ENCODE data around the gene TRIP12.
"Not testable (repeated sequence)": the region's sequence is repeated elsewhere in the genome, so short reads cannot be mapped to it uniquely, and the experiment has no call there.

Gene TRIP12

DNA sequence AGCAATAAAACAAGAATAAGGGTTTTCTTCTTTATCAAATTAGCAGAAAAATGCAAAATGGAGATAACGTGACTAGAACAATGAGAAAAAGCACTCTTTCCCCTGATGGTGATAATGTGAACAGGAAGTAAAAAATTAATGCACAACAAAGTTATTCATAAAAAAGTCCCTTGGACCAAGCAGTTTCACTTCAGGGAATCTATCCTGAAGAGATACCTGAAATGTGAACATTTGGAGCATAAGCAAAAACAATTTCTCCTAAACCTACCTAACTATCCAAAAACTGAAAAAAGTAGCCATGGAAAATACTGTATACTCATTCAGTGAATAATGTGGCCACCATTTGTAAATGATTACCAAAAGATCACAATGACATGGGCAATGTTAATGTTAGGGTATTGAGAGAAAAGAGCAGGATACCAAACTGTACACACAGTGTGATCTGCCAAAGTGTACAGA, 48.7 kb downstream of the TRIP12 start:
- no peak for DNase-seq

DNA sequence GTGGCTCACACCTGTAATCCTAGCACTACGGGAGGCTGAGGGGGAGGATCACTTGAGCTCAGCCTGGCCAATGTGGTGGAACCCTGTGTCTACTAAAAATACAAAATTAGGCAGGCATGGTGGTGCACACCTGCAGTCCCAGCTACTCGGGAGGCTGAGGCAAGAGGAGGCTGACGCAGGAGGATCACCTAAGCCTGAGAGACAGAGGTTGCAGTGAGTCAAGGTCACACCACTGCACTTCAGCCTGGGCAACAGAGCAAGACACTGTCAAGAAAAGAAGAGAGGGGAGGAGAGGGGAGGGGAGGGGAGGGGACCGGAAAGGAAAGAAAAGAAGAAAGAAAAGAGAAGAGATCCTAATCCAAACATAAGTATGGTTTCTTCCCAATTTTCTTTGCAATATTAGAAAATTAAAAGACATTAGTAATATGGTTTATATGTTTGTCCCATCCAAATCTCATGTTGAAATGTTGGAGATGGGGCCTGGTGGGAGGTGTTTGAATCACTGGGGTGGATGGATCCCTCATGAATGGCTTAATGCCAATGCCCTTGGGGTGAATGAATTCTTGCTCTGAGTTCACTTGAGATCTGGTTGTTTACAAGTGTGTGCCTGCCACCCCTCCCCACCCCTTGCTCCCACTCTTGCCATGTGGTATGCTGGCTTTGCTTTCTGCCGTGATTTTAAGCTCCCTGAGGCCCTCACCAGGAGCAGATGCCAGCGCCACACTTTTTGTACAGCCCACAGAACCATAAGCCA, 50.7 kb downstream of the TRIP12 start:
- DNase-seq, result no peak

DNA sequence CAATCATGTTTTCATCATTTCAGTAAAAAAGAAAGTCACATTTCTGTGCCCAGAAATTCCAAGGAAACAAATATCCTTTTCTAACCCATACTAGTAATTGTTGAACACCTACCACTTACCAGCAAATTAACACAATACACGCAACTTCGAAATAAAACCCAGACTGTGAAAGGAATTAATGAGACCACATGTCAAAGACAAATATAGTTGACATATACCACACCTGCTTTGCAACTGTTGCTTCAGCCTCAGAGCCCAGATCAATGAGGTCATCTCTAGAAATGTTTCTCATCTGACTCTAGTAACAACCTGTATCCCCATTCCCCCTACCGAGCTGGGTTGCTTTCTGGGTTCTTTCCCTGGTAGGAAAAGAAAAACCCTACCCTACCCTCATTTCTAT, 52.6 kb downstream of the TRIP12 start:
- no peak for DNase-seq

DNA sequence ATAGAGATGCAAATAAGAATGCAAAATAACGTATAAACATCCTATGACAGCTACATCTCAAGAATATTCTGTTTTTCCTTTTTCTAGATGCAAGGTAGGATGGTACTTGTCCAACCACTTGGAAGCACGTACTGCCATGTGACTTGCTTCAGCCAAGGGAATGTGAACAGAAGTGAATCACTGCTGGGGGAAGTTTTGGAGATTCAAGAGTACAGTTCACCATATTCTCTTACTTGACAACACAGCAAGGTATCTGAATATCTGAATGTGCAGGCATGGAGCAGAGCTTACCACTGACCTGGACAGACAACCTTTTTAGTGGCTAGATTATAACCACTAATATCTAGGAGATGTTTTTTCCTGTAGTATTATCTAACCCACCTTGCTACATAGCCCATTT, 53.0 kb downstream of the TRIP12 start:
- DNase-seq, result no peak

DNA sequence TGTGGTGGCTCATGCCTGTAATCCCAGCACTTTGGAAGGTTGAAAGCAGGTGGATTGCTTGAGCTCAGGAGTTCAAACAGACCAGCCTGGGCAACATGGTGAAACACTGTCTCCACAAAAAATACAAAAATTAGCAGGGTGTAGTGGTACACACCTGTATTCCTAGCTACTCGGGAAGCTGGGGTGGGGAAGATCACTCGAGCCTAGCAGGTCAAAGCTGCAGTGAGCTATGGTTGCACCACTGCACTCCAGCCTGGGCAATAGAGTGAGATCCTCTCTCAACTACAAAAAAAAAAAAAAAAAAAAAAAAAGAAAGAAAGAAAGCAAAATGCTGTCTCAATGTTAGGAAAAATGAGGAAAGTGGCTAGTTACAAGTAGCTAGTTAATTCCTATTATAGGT, 56.8 kb downstream of the TRIP12 start:
- no peak for DNase-seq

DNA sequence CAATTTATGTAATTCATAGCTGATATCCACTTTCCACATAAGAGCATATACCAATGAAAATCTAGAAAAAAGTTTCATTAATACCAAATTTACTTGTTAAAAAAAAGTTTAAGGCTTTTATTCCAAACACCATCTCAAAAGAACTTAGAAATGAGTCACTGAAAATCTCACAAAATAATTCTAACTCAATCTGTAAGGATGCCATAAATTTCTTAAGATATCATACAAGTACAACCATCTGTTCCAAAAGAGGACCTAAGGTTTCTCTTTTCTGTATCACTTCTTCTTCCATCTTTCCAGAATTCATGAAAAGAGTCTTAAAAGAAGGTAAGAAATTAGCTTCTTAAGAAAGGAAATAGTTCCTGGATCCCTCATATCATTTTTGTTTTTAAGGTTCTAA, 60.4 kb downstream of the TRIP12 start:
- DNase-seq, result no peak

DNA sequence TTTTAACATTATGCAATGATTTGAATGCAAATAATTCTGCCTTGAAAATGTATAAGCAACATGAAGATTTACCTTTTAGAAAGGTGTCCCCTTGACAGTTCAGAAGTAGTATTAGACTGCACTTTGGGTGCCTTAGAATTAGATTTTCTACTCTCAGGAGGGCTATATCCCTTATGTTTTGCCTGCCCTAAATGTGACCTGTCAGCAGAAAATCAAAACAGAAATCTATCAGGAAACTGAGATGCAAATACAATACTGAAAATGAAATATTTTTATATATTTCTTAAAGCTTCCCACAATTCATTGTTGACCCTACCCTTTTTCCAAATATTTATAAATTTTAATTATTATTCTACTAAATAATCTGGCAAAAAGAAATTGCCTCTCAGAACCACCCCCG, 61.5 kb downstream of the TRIP12 start:
- no peak for DNase-seq

DNA sequence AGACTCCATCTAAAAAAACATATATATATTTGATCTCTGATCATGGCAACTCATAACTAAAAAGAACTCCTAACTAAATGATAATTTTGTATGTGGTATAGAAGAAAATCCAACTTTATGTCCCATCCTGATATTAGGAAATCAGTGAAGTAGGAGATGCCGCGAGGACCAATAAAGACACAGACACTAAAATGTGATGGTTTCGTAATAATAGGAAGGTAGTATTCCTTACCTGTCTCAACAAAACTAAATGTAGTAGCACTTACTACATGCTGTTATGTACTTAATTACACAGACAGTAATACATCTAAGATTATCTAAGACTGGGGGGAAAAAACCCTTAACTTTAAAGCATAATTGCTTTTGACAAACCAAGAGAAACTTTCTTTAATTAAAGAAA, 63.5 kb downstream of the TRIP12 start:
- DNase-seq, result no peak

DNA sequence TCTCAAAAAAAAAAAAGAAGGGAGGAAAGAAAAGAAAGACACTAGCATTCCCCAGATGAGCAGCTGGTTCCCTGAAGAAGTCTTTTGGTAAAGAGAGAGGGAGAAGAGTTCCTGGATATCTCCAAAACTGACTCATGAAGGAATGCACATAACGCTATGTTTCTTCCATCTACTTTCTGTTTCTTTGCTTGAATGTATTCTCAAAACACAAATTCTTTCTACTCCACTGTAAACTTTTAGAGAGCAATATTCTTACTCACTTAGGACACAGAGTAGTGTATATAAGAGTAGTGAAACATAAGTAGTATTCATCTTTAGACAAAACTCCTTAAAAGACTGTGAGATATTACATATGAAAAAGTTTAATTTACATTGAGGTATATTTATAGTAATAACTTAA, 64.2 kb downstream of the TRIP12 start:
- no peak for DNase-seq

DNA sequence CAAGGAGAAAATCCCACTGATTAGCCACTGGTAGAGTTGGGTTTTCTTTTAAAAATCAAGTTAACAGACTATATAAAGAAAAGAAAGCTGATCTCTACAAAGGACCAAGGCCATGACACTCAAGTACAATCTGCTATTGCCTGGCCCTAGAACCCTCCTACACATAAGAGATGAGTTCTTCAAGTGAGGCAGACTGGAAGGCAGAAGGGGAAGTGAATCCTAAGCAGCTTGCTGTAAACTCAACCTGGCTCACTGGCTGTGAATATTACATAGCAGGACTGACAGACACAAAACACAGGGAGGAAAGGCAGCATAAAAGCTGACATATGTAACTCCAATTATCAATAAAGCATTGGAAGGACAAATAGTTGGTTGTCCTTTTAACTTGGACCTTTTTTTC, 65.4 kb downstream of the TRIP12 start:
- no peak for DNase-seq

DNA sequence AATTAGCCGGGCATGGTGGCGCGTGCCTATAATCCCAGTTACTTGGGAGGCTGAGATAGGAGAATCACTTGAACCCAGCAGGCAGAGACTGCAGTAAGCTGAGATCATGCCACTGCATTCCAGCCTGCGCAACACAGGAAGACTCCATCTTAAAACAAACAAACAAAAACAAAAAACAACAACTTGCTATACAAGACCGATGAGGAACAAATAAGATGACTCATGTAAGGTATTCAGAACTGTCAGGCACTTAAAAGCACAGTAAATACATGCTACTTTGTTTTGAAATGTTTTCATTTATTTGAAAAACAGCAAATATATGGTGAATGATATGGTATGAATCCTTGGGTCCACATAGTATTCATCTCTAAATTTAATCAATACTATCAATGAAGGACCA, 66.7 kb downstream of the TRIP12 start:
- no peak for DNase-seq

DNA sequence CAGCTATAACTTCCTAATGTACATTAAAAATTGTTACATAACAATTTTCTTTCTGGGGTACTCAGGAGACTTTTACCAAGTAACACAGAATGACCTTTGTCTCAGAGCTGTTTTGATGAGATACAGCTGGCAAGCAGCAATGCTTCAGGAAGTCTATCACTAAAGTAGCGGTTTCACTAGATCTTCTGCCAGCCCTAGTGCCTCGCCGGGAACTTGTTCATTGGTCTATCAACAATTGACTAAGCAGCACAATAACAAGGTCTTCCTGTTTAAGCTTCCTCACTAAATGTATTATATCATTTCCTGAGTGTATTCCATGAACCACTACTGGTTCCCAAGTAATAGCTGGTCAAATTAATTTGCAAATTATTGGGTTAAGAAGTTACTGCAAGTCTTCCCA, 69.2 kb downstream of the TRIP12 start:
- DNase-seq, result no peak

DNA sequence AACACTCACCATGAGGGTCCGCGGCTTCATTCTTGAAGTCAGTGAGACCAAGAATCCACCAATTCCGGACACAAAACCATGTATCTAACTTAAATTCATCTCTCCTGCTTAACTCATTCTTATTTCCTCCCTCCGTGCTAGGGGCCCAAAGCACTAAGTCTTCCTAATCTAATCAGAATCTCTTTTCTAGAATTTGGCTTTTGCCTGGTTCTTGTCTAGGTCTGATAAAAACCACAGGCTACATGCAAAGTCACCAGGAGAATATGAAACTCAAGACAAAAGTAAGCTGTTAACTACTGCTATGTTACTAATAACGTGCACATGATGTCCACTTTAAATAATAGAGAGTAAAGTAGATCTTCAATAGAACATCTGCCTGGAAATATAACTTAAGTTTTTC, 69.9 kb downstream of the TRIP12 start:
- no peak for DNase-seq

DNA sequence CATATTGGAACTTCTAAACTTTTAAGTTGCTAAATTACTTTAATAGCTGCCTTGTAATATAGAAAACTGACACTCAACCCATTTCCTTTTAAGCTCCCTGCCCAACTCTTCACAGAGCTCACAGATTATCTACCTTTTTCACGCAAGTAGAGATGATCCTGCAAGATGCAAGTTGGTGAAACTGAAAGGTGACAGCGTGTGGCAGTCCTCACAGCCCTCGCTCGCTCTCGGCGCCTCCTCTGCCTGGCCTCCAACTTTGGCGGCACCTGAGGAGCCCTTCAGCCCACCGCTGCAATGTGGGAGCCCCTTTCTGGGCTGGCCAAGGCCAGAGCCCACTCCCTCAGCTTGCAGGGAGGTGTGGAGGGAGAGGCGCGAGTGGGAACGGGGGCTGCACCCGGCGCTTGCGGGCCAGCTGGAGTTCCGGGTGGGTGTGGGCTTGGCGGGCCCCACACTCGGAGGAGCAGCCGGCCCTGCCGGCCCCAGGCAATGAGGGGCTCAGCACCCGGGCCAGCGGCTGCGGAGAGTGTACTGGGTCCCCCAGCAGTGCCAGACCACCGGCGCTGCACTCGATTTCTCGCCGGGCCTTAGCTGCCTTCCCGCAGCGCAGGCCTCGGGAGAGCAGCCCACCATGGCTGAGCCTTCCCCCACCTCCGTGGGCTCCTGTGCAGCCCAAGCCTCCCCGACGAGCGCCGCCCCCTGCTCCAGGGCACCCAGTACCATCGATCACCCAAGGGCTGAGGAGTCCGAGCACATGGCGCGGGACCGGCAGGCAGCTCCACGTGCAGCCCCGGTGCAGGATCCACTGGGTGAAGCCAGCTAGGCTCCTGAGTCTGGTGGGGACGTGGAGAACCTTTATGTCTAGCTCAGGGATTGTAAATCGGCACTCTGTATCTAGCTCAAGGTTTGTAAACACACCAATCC, 71.2 kb downstream of the TRIP12 start:
- DNase-seq, result not testable (repeated sequence)

DNA sequence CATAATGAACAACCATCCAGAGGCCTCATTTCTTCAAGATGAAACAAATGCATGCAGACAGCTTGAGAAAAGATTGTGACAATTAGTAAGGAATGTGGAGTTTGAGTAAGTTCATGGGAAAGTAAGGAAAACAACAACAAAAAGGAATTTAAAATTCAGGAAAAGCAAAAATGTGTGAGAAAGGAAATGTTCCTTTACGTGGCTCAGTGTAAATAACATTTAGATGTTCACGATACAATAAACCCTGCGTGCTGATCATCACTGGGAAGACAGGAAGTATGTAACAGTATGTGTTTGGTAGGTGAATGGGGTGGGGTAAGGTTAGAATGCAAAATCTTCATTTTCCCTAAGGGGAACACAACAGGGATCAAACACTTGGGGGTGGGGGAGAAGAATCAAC, 72.7 kb downstream of the TRIP12 start:
- no peak for DNase-seq

DNA sequence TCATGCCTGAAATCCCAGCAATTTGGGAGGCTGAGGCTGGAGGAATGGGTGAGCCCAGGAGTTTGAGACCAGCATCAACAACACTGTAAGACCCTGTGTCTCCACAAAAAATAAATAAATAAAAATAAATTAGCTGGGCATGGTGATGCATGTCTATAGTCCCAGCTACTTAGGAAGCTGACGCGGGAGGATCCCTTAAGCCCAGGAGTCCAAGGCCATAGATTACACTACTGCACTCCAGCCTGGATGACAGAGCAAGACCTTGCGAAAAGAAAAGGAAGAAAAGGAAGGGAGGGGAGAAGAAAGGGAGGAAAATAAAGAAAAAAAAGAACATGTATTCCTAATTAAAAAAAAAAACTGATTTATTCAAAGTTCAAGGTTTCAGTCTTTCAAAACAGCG, 78.2 kb downstream of the TRIP12 start:
- DNase-seq, result no peak

DNA sequence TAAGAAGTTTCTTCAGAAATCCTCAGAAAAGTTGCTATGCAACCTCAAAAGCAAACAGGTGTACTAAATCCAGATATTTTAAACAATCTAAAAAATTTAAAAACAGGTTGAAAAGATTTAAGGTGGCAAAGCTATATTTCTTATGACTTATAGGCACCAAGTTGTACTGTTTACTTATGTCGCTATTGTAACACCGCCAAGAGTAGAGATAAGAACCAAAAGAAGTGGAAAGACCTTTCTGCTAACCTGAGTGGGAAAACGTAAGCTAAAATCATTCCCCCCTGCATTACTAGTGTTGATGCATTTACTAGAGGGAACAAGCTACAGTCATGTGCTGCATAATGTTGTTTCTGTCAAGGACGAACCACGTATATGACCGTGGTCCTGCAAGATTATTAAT, 83.1 kb downstream of the TRIP12 start:
- DNase-seq, result no peak

DNA sequence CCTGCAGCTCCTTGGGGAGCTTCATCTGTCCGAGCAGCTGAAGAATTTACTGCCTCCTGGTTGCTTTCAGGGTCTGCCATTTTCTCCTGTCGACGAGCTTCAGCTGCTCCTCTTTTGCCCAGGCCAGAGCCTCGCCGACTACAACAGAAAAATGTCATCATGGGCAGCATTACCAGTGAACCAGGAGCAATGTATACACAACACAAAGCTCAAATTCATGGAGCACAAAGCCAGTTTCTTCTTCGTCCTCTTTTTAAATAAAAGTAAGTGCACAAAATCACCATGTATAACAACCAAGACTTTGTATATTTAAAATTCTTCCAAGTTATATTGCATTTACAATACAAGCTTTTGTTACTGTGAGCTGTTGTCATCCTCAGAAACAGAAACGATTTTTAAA, 85.0 kb downstream of the TRIP12 start:
- no peak for DNase-seq

DNA sequence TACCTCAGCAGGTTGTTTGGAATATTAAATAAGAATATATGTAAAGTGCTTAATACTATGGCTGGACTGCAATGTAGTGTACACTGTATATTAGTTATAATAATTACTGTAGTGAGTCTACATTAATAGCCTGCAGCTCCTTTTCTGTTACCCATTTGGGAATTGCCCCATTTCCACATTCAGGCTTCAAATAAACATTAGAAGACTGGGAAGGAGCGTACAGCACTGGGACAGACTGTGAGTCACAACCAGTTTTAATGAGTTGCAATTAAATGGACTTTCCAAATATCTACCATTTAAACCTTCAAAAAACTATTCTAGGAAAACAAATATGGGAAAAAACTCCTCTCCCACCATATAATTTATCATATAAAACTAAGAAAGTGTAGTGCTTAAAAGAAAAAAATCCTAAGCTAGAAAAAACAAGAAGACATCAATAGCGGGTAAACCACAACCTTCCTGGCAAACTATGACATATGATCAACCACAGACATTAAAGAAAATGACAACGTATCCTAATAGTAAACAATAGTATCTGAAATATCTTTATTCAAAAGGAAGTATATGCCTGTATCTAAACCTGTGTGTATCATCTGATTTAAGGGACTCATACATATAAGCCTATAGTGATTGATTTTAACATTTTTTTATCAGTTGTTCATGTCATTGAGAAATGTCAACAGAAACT, 86.1 kb downstream of the TRIP12 start:
- no peak for DNase-seq

DNA sequence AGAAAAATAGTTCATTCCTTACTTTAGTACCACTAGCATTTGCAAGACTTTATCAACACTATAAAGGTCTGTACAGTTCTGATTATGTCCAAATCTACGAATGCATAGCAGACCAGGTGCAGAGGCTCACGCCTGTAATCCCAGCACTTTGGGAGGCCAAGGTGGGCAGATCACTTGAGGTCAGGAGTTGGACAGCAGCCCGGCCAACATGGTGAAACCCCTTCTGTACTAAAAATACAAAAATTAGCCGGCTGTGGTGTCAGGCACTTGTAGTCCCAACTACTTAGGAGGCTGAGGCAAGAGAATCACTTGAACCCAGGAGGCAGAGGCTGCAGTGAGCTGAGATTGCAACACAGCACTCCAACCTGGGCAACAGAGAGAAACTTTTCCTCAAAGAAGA, 87.4 kb downstream of the TRIP12 start:
- not testable (repeated sequence) for DNase-seq

DNA sequence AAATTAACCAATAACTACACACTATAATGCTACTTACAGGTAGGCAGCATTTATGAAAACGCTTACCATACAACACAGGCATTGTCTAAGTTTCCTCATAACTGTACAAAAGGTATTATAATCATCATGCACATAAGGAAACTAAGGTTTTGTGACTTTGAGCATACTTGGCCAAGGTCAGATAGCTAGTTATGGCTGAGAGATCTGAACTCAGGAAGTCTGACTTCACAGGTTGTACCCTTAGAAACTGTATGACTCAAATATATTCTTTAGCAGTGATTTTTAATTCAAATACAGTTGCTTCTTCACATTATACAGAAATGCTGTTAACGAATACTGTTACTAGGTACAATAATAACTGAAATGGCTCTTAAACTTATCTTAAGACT, 89.3 kb downstream of the TRIP12 start:
- DNase-seq, result no peak

DNA sequence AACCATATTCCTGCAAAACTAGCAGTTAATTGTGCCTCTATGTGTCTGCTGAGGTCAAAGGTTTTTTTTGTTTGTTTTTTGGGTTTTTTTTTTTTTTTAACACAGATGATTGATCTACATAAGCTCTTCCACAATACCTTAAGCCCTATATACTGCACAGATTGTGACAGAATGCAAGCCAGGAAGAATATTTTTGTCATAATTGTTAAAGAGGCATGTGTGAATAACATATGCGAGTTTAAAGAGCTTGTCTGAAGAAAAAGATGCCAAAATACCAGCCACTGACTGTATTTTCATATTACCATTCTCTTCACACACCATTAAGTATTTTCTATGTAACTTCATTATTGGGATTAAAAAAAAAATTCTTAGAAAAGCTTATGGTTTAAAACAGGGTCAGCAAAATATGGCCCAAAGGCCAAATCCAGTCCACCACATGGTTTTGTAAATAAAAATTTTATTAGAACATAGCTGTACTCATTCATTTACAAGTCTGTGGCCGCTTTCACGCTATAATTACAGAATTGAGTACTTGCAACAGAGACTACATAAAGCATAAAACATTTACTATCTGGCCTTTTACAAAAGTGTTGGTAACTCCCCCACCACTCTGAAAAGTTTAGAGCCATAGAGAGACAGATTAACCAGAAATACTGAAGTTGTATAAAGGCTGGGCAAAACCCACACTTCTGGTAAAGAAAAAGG, 89.9 kb downstream of the TRIP12 start:
- DNase-seq, result no peak

DNA sequence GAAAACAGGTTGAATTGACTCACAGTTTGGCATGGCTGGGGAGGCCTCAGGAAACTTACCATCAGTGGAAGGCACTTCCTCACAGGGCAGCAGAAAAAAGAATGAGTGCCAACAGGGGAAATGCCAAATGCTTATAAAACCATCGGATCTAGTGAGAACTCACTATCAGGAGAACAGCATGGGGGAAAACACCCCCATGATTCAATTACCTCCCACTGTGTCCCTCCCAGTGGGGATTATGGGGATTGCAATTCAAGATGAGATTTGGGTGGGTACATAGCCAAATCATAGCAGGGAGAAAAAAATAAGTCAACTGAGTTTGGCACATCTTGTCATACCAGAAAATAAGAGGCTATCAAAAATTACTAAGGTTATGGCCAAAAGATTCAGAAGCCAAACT, 96.3 kb downstream of the TRIP12 start:
- no peak for DNase-seq

All from NCI-H1092 treated with DMSO at 0.1 percent for 48 hours (cell line).